GM12892 (cell line): ENCODE results near the gene RBM6.

Experiments used
- POLR2A ChIP-seq: IDR thresholded peaks from 2 replicates; pipeline ENCODE4 v1.6.1; 2011; ENCODE audit warnings: low read depth, low read length, control low read depth
- TAF1 ChIP-seq: IDR thresholded peaks from 2 replicates; pipeline ENCODE4 v1.6.1; 2011; ENCODE audit warnings: low read depth, mild to moderate bottlenecking, control low read depth, low read length, borderline replicate concordance

DNA sequence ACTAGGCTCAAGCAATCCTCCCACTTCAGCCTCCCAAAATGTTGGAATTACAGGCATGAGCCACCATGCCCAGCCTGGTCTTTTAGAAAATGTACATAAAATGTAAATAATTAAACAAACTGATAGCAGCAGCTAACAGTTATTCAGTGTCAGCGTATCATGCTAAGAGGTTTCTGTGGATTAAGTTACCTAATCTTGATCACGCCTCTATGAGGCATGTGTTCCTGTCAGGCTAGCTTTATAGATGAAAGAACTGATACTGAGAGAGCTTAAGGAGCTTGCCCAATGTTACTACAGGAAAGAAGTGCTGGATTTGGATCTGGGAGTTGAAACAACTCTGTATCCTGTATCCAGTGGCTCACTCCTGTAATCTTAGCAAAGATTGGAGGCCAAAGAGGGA, 25.0 kb upstream of the RBM6 start:
- TF ChIP-seq POLR2A (no peak), TAF1 (no peak)
